ENCODE measurements around the gene LMNA.

The LMNA gene

DNA sequence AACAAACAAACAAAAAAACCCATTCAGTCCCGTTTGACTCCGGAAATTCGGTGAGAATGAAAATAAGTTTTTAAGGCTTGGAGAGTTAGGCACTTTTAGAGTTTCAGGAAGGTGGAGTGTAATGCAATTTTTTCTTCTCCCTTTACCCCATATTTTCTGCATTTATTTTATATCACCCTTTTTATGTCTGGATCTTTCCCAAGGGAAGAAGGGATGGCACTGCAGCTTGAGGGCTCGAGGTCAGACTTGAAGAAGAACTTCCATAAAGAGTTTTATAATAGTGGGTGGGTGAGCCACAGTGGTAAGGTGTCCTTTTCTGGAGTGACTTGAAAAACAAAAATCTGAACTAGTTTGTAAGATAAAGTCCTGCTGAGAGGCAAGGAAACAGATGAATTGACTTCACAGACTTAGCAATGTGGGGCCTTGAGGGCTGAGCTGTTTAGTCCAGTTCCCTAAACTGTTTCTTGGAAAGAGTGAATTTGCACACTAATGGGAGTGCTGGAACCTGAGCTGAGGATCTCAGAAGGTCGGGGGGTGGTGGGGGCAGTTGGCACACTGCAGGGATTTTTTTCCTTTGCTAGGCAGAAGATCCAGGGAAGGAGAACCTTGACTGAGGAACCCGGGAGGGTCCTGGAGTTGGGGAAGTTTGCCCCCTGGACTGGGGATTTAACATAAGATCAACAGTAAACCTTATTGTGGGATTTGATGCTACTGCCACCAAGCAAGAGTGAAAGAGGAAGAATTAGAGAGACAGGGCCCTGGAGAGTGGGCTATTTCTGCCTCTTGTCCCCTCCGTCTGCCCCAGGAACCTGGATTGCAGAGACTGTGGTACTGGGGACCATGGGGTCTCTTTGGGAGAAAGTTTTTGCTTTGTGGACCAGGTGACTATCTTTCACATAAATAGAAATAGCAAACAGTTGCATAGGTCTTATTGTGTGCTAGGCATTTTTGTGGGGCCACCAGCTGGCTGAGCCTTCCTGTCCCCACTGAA, 30.4 kb upstream of the LMNA start:
- H3K36me3 ChIP-seq (ENCODE audit: control insufficient read depth in 1 of 2, insufficient read depth in 2 of 2, low read length in 2 of 2), result no peaks in the 10 kb centered on the region
- no peak overlapping the region for H3K27ac ChIP-seq (ENCODE audit: low read length)
- H3K4me3 ChIP-seq (ENCODE audit: low read depth in 1 of 2, low read length in 2 of 2), result no peak overlapping the region
- H3K9me3 ChIP-seq (ENCODE audit: control insufficient read depth in 1 of 2, low read length in 2 of 2), result no peaks in the 10 kb centered on the region
- peaks cover 0 to 34% of the 10 kb centered on the region in 2 donors for H3K4me1 ChIP-seq (ENCODE audit: control insufficient read depth in 1 of 2, insufficient read depth in 2 of 2, low read length in 2 of 2)
- peaks cover 4% of the 10 kb centered on the region for H3K27me3 ChIP-seq (ENCODE audit: low read depth, low read length)

DNA sequence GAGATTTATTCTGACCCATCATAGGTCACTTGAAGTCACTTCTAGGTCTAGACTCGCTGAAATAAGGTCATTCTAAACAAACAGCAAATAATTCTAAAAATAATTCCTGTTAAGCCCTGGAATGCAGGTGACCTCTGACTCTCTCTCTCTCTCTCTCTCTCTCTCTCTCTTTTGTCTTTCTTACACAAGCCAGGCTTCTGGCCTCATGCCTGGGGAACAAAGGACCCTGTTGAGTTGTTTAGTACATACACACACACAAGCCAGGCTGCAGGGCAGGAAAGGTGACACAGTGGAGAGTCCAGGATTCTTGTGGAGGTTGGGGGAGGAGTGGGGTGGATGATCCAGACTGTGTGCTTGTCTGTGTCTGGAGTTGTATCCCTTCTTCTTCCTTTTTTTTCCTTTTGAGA, 28.3 kb upstream of the LMNA start:
- Histone ChIP-seq H3K4me3 (ENCODE audit: low read depth in 1 of 2, low read length in 2 of 2) (no peak overlapping the region), H3K27ac (ENCODE audit: low read length) (no peak overlapping the region), H3K27me3 (ENCODE audit: low read depth, low read length) (no peaks in the 10 kb centered on the region), H3K9me3 (ENCODE audit: control insufficient read depth in 1 of 2, low read length in 2 of 2) (no peaks in the 10 kb centered on the region), H3K36me3 (ENCODE audit: control insufficient read depth in 1 of 2, insufficient read depth in 2 of 2, low read length in 2 of 2) (no peaks in the 10 kb centered on the region), H3K4me1 (ENCODE audit: control insufficient read depth in 1 of 2, insufficient read depth in 2 of 2, low read length in 2 of 2) (peaks cover 0 to 35% of the 10 kb centered on the region in 2 donors)

DNA sequence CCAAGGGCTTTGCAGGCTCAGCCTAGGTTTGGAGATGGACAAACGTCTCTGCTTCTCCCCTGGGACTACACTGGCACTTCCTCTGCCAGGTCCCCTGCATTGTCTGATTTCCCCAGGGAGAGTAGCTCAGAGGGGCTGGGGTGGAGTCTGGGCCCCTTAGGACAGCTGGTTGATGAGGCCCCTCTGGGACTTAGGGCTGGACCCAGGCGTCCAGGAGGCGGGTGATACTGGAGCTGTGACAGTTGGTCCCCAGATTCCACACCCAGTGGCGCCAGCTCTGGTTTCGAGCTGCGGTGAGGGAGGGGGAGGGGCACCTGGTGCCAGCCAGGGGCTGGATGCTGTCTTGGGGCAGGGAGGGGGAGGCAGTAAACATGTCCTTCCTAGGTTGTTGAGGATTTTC, 24.8 kb upstream of the LMNA start:
- Histone ChIP-seq H3K27me3 (ENCODE audit: low read depth, low read length) (no peaks in the 10 kb centered on the region), H3K27ac (ENCODE audit: low read length) (no peak overlapping the region), H3K9me3 (ENCODE audit: control insufficient read depth in 1 of 2, low read length in 2 of 2) (no peaks in the 10 kb centered on the region), H3K4me1 (ENCODE audit: control insufficient read depth in 1 of 2, insufficient read depth in 2 of 2, low read length in 2 of 2) (peaks cover 0 to 14% of the 10 kb centered on the region in 2 donors), H3K4me3 (ENCODE audit: low read depth in 1 of 2, low read length in 2 of 2) (no peak overlapping the region), H3K36me3 (ENCODE audit: control insufficient read depth in 1 of 2, insufficient read depth in 2 of 2, low read length in 2 of 2) (no peaks in the 10 kb centered on the region)

DNA sequence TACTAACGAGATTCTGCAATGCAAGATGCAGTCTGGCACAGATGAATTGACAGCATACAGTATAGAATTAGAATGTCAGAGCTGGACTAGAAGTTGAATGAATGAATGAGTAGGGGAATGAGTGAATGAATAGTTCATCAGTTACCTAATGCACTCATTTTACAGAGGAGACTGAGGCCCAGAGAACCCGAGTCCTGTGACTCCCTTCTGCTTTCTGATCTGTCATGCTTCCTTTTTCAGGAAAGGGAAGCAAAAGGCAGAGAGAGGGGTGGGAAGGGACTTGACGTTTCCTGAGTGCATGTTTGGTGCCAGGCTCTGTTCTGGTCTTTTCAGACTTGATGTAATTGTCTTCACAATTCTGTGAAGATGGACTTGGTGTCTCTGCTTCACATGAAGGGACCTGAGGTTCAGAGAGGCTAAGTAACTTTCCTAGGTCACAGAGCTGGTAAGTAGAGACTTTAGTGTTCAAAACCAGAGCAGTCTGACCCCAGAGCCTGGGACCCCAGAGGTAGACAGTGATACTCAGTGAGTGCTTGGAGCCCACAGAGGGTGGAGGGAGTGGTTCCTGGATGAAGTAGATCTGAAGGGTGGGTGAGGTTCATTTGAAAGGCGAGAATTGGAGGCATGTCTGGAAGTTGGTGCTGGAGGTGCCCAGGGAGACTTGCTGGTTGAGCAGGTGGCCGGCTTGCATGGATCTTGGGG, 24.2 kb upstream of the LMNA start:
- H3K36me3 ChIP-seq (ENCODE audit: control insufficient read depth in 1 of 2, insufficient read depth in 2 of 2, low read length in 2 of 2), result no peaks in the 10 kb centered on the region
- H3K27ac ChIP-seq (ENCODE audit: low read length), result no peak overlapping the region
- H3K4me3 ChIP-seq (ENCODE audit: low read depth in 1 of 2, low read length in 2 of 2), result no peak overlapping the region
- no peaks in the 10 kb centered on the region for H3K27me3 ChIP-seq (ENCODE audit: low read depth, low read length)
- H3K4me1 ChIP-seq (ENCODE audit: control insufficient read depth in 1 of 2, insufficient read depth in 2 of 2, low read length in 2 of 2), result peaks cover 0 to 13% of the 10 kb centered on the region in 2 donors
- no peaks in the 10 kb centered on the region for H3K9me3 ChIP-seq (ENCODE audit: control insufficient read depth in 1 of 2, low read length in 2 of 2)

DNA sequence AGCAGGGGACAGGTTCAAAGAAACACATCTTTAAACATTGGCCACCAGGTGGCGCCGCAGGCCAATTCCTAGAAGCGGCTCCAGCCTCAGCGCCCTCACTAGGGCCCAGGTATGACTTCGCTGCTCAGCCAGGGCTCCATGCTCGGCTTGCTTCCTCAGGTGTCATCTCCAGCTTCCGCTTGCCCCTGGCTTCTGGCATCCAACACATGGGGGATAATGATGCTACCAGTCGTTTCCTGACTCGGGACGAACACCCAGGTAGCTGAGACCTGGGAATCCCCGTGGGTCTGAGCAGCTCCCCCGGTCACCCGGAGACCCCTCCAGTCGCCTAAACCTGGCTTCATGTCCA, 23.7 kb upstream of the LMNA start:
- no peak overlapping the region for H3K27ac ChIP-seq (ENCODE audit: low read length)
- H3K9me3 ChIP-seq (ENCODE audit: control insufficient read depth in 1 of 2, low read length in 2 of 2), result no peaks in the 10 kb centered on the region
- H3K27me3 ChIP-seq (ENCODE audit: low read depth, low read length), result no peaks in the 10 kb centered on the region
- H3K4me1 ChIP-seq (ENCODE audit: control insufficient read depth in 1 of 2, insufficient read depth in 2 of 2, low read length in 2 of 2), result peaks cover 0 to 13% of the 10 kb centered on the region in 2 donors
- H3K4me3 ChIP-seq (ENCODE audit: low read depth in 1 of 2, low read length in 2 of 2), result no peak overlapping the region
- no peaks in the 10 kb centered on the region for H3K36me3 ChIP-seq (ENCODE audit: control insufficient read depth in 1 of 2, insufficient read depth in 2 of 2, low read length in 2 of 2)

DNA sequence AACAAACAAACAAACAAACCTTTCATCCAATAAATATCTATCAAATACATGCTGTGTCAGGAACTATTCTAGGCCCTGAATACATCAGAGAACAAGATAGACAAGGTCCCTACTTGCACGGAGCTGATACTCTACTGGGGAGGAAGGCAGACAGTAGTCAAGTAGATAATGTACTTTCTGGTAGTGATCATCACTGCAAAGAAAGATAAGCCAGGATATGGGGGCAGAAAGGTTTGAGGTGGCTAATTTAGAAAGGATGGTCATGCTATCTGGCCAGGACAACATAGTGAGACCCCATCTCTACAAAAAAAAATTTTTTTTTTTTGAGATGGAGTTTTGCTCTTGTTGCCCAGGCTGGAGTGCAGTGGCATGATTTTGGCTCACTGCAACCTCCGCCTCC, 22.9 kb upstream of the LMNA start:
- Histone ChIP-seq H3K4me3 (ENCODE audit: low read depth in 1 of 2, low read length in 2 of 2) (no peak overlapping the region), H3K9me3 (ENCODE audit: control insufficient read depth in 1 of 2, low read length in 2 of 2) (no peaks in the 10 kb centered on the region), H3K27me3 (ENCODE audit: low read depth, low read length) (no peaks in the 10 kb centered on the region), H3K4me1 (ENCODE audit: control insufficient read depth in 1 of 2, insufficient read depth in 2 of 2, low read length in 2 of 2) (peaks cover under 1 to 15% of the 10 kb centered on the region in 2 donors), H3K36me3 (ENCODE audit: control insufficient read depth in 1 of 2, insufficient read depth in 2 of 2, low read length in 2 of 2) (no peaks in the 10 kb centered on the region), H3K27ac (ENCODE audit: low read length) (no peak overlapping the region)

DNA sequence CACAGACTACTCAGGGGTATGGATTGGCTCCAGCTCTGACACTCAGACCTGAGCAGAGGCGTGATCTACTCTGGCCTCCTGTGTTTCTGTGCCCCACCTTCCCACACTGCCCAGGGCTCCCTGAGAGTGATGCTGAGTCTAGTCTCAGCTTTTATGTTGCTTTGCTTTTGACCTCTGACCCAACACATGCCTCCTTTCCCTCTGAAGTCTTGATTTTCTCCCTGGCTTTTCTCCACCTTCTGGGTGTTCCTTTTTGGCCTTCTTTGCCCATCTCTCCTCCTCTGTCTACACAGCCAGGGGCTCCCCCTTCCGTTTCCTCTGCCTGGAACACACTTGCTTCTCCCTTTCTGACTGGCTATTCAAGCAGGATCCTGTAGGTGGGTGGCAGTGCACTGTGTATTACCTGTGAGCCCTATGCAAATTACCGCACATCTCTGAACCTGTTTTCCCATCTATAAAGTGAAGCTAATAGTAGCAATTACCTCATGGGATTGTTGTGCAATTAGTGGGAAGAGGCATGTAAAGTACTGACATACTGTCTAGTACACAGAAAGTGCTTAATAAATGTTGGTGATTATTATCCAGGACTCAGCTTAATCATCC, 18.5 kb upstream of the LMNA start:
- no peaks in the 10 kb centered on the region for H3K36me3 ChIP-seq (ENCODE audit: control insufficient read depth in 1 of 2, insufficient read depth in 2 of 2, low read length in 2 of 2)
- H3K27ac ChIP-seq (ENCODE audit: low read length), result no peak overlapping the region
- no peaks in the 10 kb centered on the region for H3K27me3 ChIP-seq (ENCODE audit: low read depth, low read length)
- no peak overlapping the region for H3K4me3 ChIP-seq (ENCODE audit: low read depth in 1 of 2, low read length in 2 of 2)
- peaks cover 9 to 30% of the 10 kb centered on the region in 2 donors for H3K4me1 ChIP-seq (ENCODE audit: control insufficient read depth in 1 of 2, insufficient read depth in 2 of 2, low read length in 2 of 2)
- H3K9me3 ChIP-seq (ENCODE audit: control insufficient read depth in 1 of 2, low read length in 2 of 2), result no peaks in the 10 kb centered on the region

DNA sequence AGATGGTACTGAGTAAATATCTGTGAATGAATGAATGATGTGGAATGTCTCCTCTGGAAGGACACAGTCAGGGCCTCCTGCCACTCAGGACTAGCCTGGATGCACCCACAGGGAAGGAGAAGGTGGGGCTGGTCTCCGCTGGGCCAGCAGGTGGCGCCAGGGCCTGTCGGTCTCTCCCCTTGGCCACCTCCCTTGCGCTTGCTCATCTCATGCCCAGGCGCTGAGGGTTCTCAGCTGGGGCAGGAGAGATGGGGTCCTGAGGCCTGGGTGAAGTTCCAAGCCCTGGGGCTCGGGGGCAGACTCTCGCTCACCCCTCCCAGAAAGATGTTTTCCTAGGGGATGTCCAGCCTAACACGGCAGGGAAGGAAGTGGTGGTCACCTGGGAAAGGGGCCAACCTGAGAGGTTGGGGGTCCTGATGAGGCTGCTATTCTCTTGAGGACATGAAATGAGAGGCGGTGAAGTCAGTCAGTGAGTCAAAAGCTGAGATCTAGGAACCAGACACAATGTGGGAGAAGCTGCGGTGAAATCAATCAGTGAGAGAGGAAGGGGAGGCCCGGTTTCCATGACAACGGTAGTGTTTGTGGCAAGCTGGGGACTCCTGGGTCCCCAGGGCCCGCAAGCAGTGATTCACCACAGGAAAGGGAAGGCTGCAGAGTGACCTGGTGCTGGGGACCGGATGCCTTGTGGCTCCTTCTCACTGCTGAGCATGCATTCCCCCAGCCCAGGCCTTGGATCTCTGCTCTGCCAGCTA, 17.7 kb upstream of the LMNA start:
- peak overlapping the region; percentile 72 for H3K27ac ChIP-seq (ENCODE audit: low read length)
- H3K4me1 ChIP-seq (ENCODE audit: control insufficient read depth in 1 of 2, insufficient read depth in 2 of 2, low read length in 2 of 2), result peaks cover 11 to 34% of the 10 kb centered on the region in 2 donors
- no peaks in the 10 kb centered on the region for H3K9me3 ChIP-seq (ENCODE audit: control insufficient read depth in 1 of 2, low read length in 2 of 2)
- no peaks in the 10 kb centered on the region for H3K27me3 ChIP-seq (ENCODE audit: low read depth, low read length)
- no peaks in the 10 kb centered on the region for H3K36me3 ChIP-seq (ENCODE audit: control insufficient read depth in 1 of 2, insufficient read depth in 2 of 2, low read length in 2 of 2)
- H3K4me3 ChIP-seq (ENCODE audit: low read depth in 1 of 2, low read length in 2 of 2), result no peak overlapping the region

DNA sequence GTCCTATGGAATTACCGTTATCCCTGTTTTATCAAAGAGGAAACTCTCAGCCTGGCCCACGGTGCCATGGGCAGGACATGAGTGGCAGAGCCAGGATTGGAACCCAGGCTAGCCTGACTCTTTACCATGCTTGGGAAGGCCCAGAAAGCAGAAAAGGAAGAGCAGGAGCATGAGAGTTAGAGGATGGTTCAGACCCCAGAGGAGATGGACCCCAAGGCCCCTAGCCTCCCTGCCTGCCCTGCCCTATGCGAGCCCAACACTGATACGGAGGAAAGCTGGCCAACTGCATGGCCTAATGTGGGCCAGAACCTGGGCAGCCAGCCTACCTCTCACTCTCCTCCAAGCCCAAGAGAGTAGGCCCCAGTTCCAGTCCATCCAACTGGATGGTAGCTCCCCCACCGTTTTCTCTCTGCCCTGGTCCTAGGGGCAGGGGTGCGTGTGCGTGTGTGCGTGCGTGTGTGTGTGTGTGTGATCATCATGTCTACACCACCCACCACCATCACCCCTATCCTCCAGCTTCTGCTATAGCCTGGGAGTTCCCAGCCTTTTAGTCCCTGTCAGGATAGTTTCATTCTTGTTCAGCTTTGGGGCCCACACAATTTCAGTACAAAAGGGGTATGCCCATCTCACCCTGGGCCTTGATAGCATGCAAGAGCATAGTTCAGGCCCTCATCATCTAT, 16.9 kb upstream of the LMNA start:
- peaks cover 19 to 43% of the 10 kb centered on the region in 2 donors for H3K4me1 ChIP-seq (ENCODE audit: control insufficient read depth in 1 of 2, insufficient read depth in 2 of 2, low read length in 2 of 2)
- no peaks in the 10 kb centered on the region for H3K36me3 ChIP-seq (ENCODE audit: control insufficient read depth in 1 of 2, insufficient read depth in 2 of 2, low read length in 2 of 2)
- H3K4me3 ChIP-seq (ENCODE audit: low read depth in 1 of 2, low read length in 2 of 2), result no peak overlapping the region
- H3K9me3 ChIP-seq (ENCODE audit: control insufficient read depth in 1 of 2, low read length in 2 of 2), result no peaks in the 10 kb centered on the region
- peak overlapping the region; percentile 72 for H3K27ac ChIP-seq (ENCODE audit: low read length)
- no peaks in the 10 kb centered on the region for H3K27me3 ChIP-seq (ENCODE audit: low read depth, low read length)

DNA sequence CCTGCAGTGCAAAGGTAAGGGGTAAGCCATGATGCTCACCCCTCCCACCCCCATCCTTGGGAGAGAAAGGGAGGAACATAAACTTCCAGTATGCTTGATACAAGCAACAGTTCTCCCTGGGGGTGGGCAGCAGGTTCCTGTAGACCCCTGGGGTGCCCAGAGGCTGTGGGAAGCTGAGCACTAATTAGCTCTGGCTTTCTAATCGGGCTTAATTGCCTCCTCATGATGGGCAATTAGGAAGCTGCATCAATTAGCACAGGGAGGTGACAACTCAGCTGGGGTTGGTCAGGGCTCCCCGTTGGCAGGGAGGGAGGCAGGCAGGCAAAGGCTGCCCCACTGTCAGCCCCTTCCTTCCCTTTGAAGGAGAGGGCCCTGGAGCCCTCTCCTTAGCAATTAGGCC, 15.7 kb upstream of the LMNA start:
- H3K27me3 ChIP-seq (ENCODE audit: low read depth, low read length), result no peaks in the 10 kb centered on the region
- H3K27ac ChIP-seq (ENCODE audit: low read length), result no peak overlapping the region
- peaks cover 30 to 54% of the 10 kb centered on the region in 2 donors for H3K4me1 ChIP-seq (ENCODE audit: control insufficient read depth in 1 of 2, insufficient read depth in 2 of 2, low read length in 2 of 2)
- H3K4me3 ChIP-seq (ENCODE audit: low read depth in 1 of 2, low read length in 2 of 2), result no peak overlapping the region
- no peaks in the 10 kb centered on the region for H3K36me3 ChIP-seq (ENCODE audit: control insufficient read depth in 1 of 2, insufficient read depth in 2 of 2, low read length in 2 of 2)
- H3K9me3 ChIP-seq (ENCODE audit: control insufficient read depth in 1 of 2, low read length in 2 of 2), result no peaks in the 10 kb centered on the region
